GM20000 (cell line): ENCODE results near the gene ZNF451.

ENCODE experiments used
- DNase-seq: peaks from one replicate; pipeline ENCODE4 v3.0.0; 2012; ENCODE audit warnings: low spot score
- CTCF ChIP-seq: IDR thresholded peaks from 2 replicates; pipeline ENCODE4 v1.5.1; 2012; ENCODE audit warnings: mild to moderate bottlenecking, control low read depth; ENCODE audit errors: extremely low read depth, missing control alignments

The ZNF451 gene

DNA sequence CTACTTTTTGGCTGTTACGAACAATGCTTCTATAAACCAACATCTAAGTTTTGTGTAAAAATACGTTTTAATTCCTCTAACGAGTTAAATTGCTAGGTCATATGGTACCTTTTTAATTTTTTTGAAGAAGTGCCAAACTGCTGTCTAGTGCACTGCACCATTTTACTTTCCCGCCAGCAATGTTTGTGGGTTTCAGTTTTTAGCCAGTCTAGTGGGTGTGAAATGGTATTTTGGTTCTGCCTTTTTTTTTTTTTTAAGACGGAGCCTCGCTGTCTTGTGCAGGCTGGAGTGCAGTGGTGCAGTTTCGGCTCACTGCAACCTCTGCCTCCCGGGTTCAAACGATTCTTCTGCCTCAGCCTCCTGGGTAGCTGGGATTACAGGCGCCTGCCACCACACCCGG lies 48.0 kb downstream of the ZNF451 start:
- DNase-seq, result no peak
- TF ChIP-seq CTCF, result no peak

- TF ChIP-seq CTCF, result no peak
- no peak for DNase-seq
Measured at GRCh38 chr6:57141451-57142177, 51.6 kb downstream of the ZNF451 start.

DNA sequence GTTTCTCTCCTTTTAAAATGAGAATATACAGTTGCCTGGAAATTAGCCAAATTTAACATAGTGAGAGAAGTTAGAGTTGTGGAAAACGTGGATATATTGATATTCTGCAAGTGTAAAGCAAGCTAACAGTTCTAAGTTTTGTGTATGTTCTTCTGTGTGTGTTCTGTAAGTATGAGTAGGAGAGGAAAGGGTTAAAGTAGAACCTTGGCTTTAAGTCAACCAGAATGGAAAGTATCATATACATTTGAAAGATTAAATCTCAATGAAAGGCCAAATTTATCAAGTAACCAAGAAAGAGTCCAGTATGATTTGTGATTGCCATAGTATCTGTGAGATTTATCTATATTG lies 52.2 kb downstream of the ZNF451 start:
- DNase-seq, result no peak
- no peak for TF ChIP-seq CTCF

- TF ChIP-seq CTCF, result no peak
- no peak for DNase-seq
Measured at GRCh38 chr6:57143690-57144089, 53.7 kb downstream of the ZNF451 start.

- no peak for DNase-seq
- TF ChIP-seq CTCF, result no peak
Measured at GRCh38 chr6:57147401-57147800, 57.4 kb downstream of the ZNF451 start.

DNA sequence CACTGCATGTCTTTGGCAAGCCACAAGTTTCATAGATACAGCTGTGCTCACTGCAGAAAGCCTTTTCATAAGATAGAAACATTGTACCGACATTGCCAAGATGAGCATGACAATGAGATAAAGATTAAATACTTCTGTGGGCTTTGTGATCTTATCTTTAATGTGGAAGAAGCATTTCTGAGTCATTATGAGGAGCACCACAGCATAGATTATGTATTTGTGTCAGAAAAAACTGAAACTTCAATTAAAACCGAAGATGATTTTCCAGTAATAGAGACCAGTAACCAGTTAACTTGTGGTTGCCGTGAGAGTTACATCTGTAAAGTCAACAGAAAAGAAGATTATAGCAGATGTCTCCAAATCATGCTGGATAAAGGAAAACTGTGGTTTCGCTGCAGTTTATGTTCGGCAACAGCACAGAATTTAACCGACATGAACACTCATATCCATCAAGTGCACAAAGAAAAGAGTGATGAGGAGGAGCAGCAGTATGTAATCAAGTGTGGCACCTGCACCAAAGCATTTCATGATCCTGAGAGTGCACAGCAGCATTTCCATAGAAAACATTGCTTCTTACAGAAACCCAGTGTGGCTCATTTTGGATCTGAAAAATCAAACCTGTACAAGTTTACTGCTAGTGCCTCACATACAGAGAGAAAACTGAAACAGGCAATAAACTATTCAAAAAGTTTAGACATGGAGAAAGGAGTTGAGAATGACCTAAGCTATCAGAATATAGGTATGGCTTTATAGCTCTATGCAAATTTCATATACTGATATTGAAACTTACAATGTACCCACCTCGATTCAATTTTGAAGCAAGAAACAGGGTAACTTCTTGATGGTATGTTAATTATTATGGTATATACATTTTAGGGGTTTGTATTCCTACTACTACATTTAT lies 58.2 kb downstream of the ZNF451 start:
- DNase-seq, result no peak
- no peak for TF ChIP-seq CTCF

- no peak for DNase-seq
- no peak for TF ChIP-seq CTCF
Measured at GRCh38 chr6:57158658-57159057, 68.7 kb downstream of the ZNF451 start.
